HUES64 (cell line): ENCODE measurements around the gene PAFAH2.
A peak's percentile ranks its signal among the peaks of the same experiment; 100 is the strongest.

Experiments used
- H3K27ac ChIP-seq: 2 replicates; pipeline ENCODE4 v1.7.0; 2013; ENCODE audit warnings: low read depth, low read length, inconsistent platforms
- H3K27me3 ChIP-seq: 2 replicates; pipeline ENCODE4 v1.6.1; 2013; ENCODE audit warnings: mild to moderate bottlenecking, low read length; ENCODE audit not compliant: insufficient read depth
- H3K36me3 ChIP-seq: 2 replicates; pipeline ENCODE4 v1.6.1; 2013; ENCODE audit warnings: mild to moderate bottlenecking, low read length; ENCODE audit not compliant: insufficient read depth
- H3K4me1 ChIP-seq: 2 replicates; pipeline ENCODE4 v1.6.1; 2013; ENCODE audit warnings: mild to moderate bottlenecking, low read length, moderate library complexity; ENCODE audit not compliant: insufficient read depth
- H3K4me3 ChIP-seq: 2 replicates; pipeline ENCODE4 v1.5.1; 2013; ENCODE audit warnings: mild to moderate bottlenecking, low read length, moderate library complexity
- H3K9ac ChIP-seq: 2 replicates; pipeline ENCODE4 v1.6.1; 2013; ENCODE audit warnings: mild to moderate bottlenecking, low read depth, low read length
- H3K9me3 ChIP-seq: 2 replicates; pipeline ENCODE4 v1.6.1; 2013; ENCODE audit warnings: low read depth, low read length; ENCODE audit not compliant: insufficient read depth
- WGBS: fragments of 150-250, 120-280 bp; methylation state at CpG from one replicate; pipeline ENCODE4 v1.1.7; 2013; ENCODE audit warnings: missing lambda C conversion rate; 5-methylcytosine and 5-hydroxymethylcytosine counted together

PAFAH2 gene

GRCh38 chr1:26038477-26038876 is 40.6 kb upstream of the PAFAH2 start:
- no peaks in the 10 kb centered on the region for H3K4me1 ChIP-seq
- H3K4me3 ChIP-seq = no peak overlapping the region
- WGBS = 90% methylated on average over 6 of the region's 6 CpGs
- peaks cover 72% of the 10 kb centered on the region for H3K27me3 ChIP-seq
- H3K36me3 ChIP-seq = no peaks in the 10 kb centered on the region
- no peak overlapping the region for H3K27ac ChIP-seq
- no peak overlapping the region for H3K9ac ChIP-seq
- H3K9me3 ChIP-seq = no peaks in the 10 kb centered on the region

DNA sequence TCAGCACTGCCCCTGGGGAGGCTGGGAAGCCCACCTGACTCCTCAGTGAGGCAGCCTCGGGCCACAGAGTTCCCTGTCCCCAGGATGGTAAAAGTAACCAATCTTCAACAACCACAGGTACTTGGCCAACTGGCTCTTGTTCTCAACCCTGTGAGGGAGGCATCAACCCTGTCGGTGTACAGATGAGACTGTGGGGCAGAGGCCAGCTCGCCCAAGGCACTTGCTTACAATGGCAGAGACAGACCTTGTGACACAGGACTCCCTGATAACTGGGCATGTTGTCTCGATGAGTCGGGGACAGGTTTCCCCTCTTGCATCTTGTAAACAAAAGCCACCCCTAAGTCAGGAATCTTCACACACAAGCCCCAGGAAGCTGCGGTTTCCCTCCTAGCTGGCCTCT is 40.0 kb upstream of the PAFAH2 start:
- Histone ChIP-seq H3K27me3 (peaks cover 71% of the 10 kb centered on the region), H3K4me1 (no peaks in the 10 kb centered on the region), H3K36me3 (no peaks in the 10 kb centered on the region), H3K9me3 (no peaks in the 10 kb centered on the region), H3K9ac (no peak overlapping the region), H3K4me3 (no peak overlapping the region), H3K27ac (no peak overlapping the region)
- 92% methylated on average over 6 of the region's 6 CpGs for WGBS

DNA sequence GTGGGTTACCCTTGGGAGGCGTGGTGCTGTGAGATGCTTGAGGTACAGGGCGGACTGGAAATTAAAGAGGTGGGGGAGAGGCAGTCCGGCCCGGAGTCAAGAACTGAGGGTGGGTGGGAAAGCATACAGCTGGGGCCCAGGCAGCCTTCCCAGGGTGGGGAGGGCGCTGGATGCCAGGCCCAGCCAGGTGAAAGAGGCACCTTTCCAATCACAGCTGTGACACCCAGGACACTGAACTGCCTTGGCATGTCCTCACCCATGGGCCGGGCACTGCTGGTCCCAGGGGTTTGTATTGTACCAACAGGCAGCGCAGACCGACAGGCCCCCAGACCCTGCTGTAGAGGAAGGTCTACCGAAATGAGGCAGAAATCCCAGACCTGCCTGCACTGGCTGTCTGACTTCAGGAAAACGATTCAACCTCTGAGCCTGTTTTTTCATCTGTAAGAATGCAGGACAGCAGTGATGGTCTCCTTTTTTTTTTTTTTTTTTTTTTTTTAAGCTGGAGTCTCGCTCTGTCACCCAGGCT is 39.0 kb upstream of the PAFAH2 start:
- H3K9me3 ChIP-seq = no peaks in the 10 kb centered on the region
- 81% methylated on average over 11 of the region's 11 CpGs for WGBS
- H3K4me1 ChIP-seq = no peaks in the 10 kb centered on the region
- no peak overlapping the region for H3K4me3 ChIP-seq
- H3K27ac ChIP-seq = no peak overlapping the region
- H3K27me3 ChIP-seq = peaks cover 71% of the 10 kb centered on the region
- H3K36me3 ChIP-seq = no peaks in the 10 kb centered on the region
- no peak overlapping the region for H3K9ac ChIP-seq

GRCh38 chr1:26035959-26036755 is 38.3 kb upstream of the PAFAH2 start:
- Histone ChIP-seq H3K36me3 (no peaks in the 10 kb centered on the region), H3K4me3 (peak overlapping the region; percentile 84), H3K4me1 (no peaks in the 10 kb centered on the region), H3K27me3 (peaks cover 64% of the 10 kb centered on the region), H3K27ac (no peak overlapping the region), H3K9ac (peak overlapping the region; percentile 63; the same call in 1 of the 2 replicates), H3K9me3 (no peaks in the 10 kb centered on the region)
- 16% methylated on average over 39 of the region's 39 CpGs for WGBS

DNA sequence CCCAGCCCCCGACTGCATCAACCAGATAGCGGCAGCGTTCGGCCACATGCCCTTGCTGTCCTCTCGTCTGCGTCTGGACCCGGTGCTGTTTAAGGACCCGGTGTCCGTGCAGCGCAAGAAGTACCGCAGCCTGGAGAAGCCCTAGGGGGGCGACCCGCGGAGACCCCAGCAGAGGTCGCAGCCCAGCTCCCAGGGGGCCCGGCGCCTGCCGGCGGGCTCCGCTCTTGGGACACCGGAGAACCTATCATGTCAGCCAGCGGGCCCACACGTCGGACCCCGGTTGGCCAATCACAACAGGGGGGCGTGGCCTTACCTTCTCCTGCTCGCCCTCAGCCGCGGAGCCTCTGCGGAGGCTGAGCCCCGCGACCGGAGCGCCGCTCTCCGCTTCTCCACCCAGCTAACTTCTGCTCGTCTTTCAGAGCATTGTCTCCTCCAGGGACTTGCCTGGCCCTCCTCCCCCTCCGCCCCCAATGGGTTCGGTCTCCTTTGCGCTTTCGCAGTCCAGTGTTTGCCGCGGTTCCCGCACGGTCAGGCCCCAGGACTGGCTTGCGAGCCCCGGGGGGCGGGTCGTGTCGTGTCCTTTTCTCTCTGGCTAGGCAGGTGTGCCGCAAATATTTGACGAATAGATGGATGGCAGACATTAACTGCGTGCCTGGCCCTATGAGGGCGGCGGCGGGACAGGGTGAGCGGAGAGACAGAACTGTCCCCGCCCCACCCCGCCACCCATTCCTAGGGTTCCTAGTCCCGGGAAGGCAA is 37.5 kb upstream of the PAFAH2 start:
- Histone ChIP-seq H3K9me3 (no peaks in the 10 kb centered on the region), H3K27ac (no peak overlapping the region), H3K36me3 (no peaks in the 10 kb centered on the region), H3K4me3 (peak overlapping the region; percentile 84), H3K4me1 (no peaks in the 10 kb centered on the region), H3K9ac (peak overlapping the region; percentile 63), H3K27me3 (peaks cover 63% of the 10 kb centered on the region)
- WGBS = under 1% methylated on average over 60 of the region's 60 CpGs

DNA sequence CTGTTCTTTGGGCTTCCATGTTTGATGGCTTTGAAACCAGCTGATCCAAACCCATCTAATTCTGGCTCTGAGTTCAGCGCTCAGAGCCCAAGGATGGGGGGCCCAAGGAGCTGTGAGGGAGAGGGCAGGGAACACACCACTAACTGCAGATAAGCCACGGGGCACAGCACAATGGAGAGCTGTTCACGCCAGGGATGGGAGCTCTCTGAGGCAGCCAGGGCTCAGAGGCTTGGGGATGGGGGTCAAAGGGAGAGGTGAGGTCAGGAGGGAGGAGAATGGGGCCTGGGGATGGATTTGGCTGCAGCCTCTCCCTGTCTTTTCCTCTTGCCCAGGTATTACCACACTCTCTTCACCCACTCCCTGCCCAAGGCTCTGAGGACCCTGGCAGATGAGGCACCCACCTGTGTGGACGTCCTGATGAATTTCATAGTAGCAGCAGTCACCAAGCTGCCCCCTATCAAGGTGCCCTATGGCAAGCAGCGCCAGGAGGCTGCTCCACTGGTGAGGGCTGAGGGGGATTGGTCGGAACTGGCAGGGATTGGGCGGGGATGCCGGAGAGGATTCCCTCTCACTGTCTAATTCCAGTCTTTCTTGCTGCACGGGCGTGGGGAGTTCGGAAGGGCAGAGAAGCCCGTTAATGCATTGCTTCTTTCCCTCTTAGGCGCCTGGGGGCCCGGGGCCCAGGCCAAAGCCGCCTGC is 36.8 kb upstream of the PAFAH2 start:
- no peak overlapping the region for H3K27ac ChIP-seq
- H3K4me3 ChIP-seq = peak overlapping the region; percentile 84
- H3K9me3 ChIP-seq = no peaks in the 10 kb centered on the region
- no peaks in the 10 kb centered on the region for H3K36me3 ChIP-seq
- H3K9ac ChIP-seq = no peak overlapping the region
- peaks cover 63% of the 10 kb centered on the region for H3K27me3 ChIP-seq
- 22% methylated on average over 15 of the region's 15 CpGs for WGBS
- no peaks in the 10 kb centered on the region for H3K4me1 ChIP-seq

DNA sequence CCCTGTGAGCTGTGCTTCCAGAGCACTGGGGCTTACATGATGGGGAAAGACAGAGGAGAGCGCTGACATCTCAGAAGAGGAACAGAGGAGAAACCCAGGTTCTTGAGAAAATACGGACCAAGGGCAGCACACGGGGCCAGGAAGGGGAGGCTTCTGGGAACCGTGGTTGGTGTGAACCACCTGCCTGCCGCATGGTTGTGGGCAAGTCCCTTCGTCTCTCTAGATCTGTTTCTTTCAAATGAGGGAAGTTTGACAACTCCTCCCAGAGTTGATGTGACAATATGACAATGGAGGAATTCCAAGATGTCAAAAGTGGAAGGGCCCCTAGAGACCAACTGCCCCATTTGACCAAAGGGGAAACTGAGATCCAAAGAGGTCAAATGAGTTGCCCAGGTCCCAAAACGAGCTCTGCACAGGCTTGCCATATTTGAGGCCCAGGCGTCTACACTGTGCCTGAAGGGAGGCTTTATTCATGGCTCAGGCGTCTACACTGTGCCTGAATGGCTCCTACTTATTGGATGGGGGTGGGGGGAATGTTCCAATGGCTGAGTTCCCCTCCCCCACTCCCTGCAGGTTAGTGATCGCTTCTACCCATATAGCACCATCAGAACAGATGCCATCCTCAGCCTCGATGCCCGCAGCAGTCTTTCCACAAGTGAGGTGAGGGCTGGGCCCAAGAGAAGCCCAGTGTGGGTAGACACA is 34.9 kb upstream of the PAFAH2 start:
- no peak overlapping the region for H3K9ac ChIP-seq
- no peak overlapping the region for H3K27ac ChIP-seq

DNA sequence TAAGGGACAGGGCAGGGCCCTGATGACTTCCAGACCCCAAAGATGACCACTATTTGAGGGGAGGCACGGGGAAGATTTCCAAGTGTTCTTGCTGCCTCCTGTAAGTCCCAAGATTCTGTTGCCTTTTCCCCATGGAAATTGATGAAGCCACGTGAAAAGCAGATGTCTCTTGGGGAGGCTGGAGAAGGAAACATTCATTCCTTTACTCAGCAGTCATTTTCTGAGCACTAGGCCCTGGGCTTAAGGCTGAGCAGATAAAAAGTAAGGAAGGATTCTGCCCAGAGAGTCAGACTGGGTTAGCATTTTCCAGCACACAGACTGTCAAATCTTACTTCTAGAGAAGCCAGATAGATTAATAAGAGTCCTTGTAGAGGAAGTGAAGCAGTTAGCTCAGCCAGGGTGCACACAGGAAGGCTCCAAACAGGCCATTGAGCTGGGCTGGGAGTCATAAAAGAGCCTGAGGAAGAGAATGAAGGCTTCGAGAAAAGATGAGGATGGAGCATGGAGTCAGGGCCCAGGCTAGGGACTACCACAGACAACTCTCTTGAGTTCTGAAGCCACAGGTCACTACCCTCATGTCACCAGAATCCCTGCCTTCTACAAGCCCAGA is 33.9 kb upstream of the PAFAH2 start:
- no peak overlapping the region for H3K4me3 ChIP-seq
- H3K4me1 ChIP-seq = no peaks in the 10 kb centered on the region
- no peak overlapping the region for H3K9ac ChIP-seq
- no peaks in the 10 kb centered on the region for H3K9me3 ChIP-seq
- WGBS = 84% methylated on average over 3 of the region's 3 CpGs
- peaks cover 40% of the 10 kb centered on the region for H3K27me3 ChIP-seq
- no peaks in the 10 kb centered on the region for H3K36me3 ChIP-seq
- no peak overlapping the region for H3K27ac ChIP-seq

More for the DNA sequence above, 34.9 kb upstream of the PAFAH2 start:
- Histone ChIP-seq H3K9me3 (no peaks in the 10 kb centered on the region), H3K27me3 (peaks cover 49% of the 10 kb centered on the region), H3K36me3 (no peaks in the 10 kb centered on the region), H3K4me3 (no peak overlapping the region), H3K4me1 (no peaks in the 10 kb centered on the region)
- 85% methylated on average over 12 of the region's 12 CpGs for WGBS

DNA sequence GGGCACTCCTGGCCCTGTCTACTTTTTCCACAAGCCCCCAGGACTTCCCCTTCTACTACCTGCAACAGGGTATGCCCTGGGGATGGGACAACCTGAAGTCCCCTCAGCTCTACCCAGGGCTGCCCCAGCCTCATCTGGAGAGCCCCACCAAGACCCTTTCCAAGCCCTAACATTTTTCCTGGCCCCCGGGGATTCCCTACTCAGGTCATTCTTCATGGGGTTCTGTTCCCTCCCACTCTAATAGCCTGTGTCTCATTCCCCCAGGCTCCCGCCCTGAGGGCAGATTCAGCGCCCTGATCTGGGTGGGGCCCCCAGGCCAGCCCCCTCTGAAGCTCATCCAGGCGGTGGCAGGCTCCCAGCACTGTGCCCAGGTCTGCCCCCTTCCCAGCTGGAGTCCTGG is 33.3 kb upstream of the PAFAH2 start:
- no peak overlapping the region for H3K4me3 ChIP-seq
- H3K27ac ChIP-seq = no peak overlapping the region
- no peak overlapping the region for H3K9ac ChIP-seq
- peaks cover 35% of the 10 kb centered on the region for H3K27me3 ChIP-seq
- no peaks in the 10 kb centered on the region for H3K36me3 ChIP-seq
- 78% methylated on average over 4 of the region's 4 CpGs for WGBS
- no peaks in the 10 kb centered on the region for H3K4me1 ChIP-seq
- H3K9me3 ChIP-seq = no peaks in the 10 kb centered on the region

DNA sequence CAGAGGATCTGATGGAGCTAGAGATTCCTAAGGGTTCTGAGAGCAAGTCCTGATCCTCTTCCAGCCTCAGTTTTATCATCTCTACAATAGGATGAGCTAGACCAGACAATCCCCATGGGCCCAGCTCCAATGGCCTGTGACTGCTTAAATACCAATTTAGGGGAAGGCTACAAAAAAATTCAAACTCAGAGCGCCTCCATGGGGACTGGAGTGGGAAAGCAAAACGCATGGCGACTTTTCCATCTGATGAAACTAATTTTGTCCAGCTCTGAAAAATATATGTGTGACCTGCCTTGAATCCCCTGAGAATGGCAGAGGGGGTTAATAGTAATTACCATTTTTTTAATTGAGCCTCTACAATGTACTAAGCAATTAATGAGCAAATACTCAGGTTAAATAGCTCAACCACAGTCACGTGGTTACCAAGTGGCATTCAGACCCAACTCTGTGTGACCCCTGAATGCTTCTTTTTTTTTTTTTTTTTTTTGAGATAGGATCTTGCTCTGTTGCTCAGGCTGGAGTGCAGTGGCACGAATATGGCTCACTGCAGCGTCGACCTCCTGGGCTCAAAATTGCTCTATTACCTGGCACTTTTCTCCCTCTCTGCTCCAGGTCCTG is 32.1 kb upstream of the PAFAH2 start:
- Histone ChIP-seq H3K4me3 (no peak overlapping the region), H3K9me3 (no peaks in the 10 kb centered on the region), H3K4me1 (no peaks in the 10 kb centered on the region), H3K9ac (no peak overlapping the region), H3K27me3 (peaks cover 31% of the 10 kb centered on the region), H3K27ac (no peak overlapping the region), H3K36me3 (no peaks in the 10 kb centered on the region)
- 79% methylated on average over 7 of the region's 7 CpGs for WGBS
